Activated CD4-positive, alpha-beta T cell treated with anti-CD3 and anti-CD28 coated beads for 48 hours (primary cell): ENCODE results near the gene GPM6B.
"Not testable (repeated sequence)": the region's sequence is repeated elsewhere in the genome, so short reads cannot be mapped to it uniquely, and the experiment has no call there.

Experiments
- DNase-seq: peaks from one replicate; pipeline ENCODE4 v3.0.0-alpha.2; 2020

GPM6B gene

GRCh38 chrX:13763489-13763888 is 53.4 kb downstream of the GPM6B start:
- no peak for DNase-seq

DNA sequence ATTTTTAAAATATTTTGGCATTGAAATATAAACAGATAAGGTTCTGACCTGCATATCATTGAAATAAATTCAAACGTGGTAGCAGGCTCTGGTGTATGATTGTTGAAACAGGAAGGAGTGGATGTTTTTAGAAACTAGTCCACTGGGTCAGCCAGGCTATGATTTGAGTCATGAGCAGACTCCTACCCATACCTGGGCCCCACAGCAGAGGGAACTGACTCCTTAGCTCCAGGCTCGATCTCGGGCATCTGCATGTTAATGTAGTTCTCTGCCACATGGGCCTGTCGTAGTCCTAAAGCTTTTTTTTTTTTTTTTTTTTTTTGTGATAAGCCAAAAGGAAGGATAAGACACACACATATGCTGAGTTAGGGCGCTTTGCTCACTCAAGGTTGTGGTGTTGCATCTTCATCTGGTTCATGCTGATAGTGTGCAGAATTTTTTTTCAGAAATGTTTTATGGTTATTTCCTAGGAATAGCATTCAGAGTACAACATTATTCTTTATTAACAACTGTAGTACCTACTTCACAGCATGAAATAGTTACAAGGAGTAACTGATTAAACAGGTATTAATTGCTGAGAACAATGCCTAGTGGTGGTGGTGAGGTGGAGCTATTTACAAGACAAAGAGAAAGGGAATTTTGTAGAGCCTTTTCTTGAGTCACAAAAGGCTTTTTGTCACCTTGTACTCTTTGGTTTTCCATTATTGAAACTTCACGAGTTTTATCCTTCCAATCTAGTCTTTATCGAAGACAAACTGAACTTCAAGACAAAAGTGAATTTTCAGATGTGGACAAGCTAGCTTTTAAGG is 55.1 kb downstream of the GPM6B start:
- DNase-seq, result no peak

DNA sequence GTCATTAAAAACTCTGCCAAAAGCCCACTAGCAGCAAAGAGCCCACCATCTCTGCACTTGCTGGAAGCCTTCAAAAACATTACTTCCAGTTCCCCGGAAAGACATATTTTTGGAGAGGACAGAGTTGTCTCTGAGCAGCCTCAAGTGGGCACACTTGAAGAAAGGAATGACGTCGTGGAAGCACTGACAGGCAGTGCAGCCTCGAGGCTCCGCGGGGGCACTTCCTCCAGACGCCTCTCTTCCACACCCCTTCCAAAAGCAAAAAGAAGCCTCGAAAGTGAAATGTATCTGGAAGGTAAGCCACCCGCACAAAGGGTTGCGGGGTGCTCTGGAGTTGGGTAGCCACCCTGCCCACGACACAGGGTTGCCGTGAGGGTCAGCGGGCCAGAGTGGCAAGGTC is 56.5 kb downstream of the GPM6B start:
- no peak for DNase-seq

DNA sequence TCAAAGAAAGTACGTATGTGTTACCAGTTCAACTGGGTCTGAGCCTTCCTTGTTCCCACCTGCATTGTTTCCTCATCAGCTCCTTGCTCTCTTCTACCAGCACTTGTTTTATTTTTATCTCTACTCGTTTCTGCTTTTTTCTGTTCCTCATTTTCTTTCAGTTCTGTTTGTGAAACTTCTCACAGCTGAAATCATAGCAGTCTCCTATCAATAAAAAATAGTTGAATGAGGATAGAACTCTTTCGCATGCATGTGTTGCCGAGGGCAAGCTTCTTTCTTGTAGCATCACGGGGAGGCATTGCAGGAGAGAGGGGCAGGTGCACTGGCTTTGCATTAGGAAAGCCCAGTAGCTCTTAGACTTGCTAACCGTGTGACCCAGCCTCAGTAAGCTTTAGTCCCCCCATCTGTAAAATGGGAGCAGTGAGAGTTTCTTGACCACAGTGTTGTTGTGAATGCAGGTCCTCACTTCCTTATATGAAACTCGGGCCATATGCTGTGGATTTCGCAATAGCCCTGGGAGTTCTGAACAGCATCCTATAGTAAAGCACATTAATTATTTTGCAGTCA is 57.7 kb downstream of the GPM6B start:
- DNase-seq, result no peak

DNA sequence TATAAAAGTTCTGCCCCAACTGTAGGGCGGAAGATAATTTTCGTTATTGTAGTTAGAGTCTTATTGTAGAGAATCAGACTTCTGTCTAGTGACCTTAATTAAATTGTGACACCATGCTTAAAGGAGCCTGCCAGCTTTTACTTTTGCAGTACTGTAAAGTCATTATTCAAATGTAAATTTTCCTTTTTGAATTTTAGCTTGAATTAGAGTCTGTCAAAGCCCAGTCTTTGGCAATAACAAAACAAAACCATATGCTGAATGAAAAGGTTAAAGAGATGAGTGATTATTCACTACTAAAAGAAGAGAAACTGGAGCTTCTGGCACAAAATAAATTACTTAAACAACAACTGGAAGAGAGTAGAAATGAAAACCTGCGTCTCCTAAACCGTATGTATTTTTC is 60.5 kb downstream of the GPM6B start:
- no peak for DNase-seq

GRCh38 chrX:13755254-13755653 is 61.6 kb downstream of the GPM6B start:
- DNase-seq, result no peak

GRCh38 chrX:13754765-13755164 is 62.1 kb downstream of the GPM6B start:
- no peak for DNase-seq

DNA sequence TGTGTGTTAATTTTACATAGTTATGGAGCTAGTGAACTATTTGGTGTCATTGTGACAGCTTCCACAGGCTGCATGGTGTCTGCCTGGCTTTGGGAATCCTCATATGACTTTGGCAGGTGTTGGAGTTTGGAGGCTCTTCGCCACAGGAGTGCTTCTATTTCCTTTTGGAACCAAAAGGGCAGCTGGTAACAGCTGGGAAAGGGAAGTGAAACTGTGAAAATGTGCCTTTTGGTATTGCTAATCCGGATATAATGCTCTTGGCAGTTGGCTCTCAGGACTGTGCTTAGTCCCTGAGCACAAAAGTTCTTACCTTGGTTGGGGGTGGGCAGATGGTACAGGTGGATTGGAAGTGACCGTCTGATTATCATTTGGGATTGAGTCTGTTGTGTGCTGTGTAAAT is 64.2 kb downstream of the GPM6B start:
- DNase-seq, result no peak

- no peak for DNase-seq
These were observed 64.8 kb downstream of the GPM6B start for GRCh38 chrX:13752141-13752540.

DNA sequence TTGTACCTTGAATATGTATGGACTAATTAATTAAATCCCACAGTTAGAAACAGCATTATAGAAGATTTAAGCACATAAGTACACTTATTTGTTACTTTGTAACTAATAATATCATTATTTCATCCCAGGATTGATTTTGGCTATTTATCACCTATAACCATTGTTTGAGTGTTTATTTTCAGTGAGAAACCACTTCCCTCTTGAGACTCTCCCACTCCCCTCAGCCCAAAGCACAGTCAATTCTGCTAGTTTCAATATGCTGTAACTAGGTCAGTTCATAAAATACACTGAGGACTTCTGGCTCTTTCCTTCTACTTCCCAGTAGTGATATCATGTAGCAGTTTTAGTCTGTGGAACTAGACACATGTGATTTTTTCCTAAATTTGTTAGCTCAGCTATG is 66.1 kb downstream of the GPM6B start:
- no peak for DNase-seq

GRCh38 chrX:13750204-13750603 is 66.7 kb downstream of the GPM6B start:
- no peak for DNase-seq

GRCh38 chrX:13748486-13748885 is 68.4 kb downstream of the GPM6B start:
- DNase-seq, result no peak

DNA sequence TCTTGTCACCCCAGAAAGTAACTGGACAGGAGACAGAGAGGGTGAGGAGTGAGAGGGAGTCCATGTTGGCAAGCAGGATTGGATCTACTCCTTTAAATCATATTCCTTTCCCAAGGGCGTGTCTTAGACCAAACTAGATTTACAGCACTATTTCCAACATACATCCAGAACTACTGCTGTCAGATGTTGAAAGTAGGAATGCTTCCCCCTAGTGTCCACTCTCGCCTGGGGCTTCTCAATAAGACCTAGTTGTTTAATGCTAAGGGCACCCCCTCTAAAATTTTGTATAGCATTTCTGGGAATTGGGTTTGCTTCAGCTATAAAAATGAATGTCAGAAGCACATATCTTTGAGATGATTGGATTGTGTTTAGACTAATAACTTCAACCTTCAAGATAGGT is 69.1 kb downstream of the GPM6B start:
- peak; percentile 20 for DNase-seq

- DNase-seq, result peak; percentile 59
These were observed 74.3 kb downstream of the GPM6B start for GRCh38 chrX:13742397-13743176.

DNA sequence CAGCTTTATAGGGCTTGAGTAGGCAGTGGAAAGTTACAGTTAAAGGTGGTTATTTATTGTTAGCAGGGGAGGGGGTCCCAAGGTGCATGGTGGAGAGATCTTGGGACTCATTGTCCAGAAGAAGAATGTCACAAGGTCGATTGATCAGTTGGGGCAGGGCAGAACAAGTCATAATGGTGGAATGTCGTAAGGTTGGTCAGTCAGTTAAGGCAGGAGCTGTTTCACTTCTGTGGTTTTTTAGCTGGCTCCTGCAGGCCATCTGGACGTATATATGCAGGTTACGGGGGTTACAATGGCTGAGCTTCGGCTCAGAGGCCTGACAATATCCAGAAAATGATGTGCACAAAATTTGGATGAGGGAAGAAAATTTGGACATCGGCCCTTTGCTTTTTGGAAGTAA is 75.2 kb downstream of the GPM6B start:
- DNase-seq, result no peak

DNA sequence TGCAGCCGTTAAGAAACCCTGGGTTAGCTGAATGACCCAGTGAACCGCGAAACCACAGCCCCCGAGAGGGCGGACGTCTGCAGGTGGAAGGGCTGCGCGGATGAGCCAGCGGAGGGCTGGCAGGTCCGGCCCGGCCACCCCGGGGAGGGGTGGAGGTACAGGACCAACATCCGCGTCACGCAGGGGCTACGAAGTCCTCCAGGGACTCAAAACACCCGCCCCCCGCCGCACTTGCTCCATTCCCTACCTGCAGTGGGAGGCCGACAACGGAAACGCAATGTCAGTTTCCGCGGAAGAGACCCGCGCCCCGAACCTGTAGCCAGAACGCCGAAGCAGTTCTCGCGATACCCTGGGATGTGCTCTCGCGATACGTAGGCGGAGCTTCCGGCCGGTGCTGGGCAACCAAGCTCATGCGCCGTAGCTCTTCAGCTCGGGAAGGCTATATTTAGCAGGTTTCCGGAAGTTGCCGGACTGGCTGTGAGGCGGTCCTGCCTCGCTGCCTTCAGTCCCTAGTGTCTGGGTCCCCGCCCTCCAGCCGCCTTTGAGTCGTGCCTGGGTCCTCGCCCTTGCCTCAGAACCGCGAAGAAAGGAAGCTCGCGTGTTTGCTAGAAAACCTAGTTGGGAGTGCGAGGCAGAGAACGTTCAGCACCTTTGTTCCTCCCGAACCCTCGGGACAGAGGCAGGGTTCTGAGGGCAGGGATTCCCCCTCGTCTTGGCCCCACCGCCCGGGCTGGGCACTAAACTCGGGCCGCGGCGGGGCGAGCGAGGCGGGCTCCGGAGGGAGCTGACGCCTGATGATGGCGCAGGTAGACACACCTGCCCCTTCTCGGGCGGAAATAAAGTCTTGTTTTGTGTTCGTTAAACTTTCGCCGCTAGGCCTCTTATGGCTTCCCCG is 82.4 kb downstream of the GPM6B start, which contains the start of the genes OFD1 and TRAPPC2:
TSS of gene OFD1 (plus strand) at position 471 of the 895 bp plus-strand sequence. CDS start at position 795, 324 bp downstream.
TSS of gene TRAPPC2 (minus strand) at position 343 of the 895 bp plus-strand sequence. CDS start 14,657 bp downstream, outside the sequence.
- DNase-seq, result peak; percentile 90

DNA sequence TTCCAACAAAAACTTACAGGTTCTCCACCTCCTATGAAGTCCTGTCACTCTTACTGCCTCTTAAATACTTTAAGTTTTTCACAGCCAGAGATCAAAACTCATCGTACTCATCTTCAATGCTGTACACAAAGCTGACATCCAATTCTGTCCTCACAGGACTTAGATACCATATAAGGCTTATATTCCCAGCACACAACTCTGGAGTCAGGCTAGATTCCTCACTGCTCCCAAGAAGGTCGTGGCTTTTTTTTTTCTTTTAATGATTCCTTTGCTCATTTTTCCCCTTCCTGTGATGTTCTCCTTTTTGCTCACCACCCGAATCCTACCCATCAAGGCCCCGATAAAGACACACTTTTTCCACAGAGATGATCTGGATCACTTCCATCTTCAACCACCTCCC is 83.4 kb downstream of the GPM6B start:
- DNase-seq, result no peak

GRCh38 chrX:13732246-13733067 is 84.4 kb downstream of the GPM6B start:
- no peak for DNase-seq

DNA sequence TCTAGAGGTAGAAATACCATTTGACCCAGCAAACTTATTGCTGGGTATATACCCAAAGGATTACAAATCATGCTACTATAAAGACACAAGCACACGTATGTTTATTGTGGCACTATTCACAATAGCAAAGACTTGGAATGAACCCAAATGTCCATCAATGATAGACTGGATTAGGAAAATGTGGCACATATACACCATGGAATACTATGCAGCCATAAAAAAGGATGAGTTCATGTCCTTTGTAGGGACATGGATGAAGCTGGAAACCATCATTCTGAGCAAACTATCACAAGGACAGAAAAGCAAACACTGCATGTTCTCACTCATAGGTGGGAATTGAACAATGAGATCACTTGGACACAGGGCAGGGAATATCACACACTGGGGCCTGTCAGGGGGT is 86.4 kb downstream of the GPM6B start:
- not testable (repeated sequence) for DNase-seq

- DNase-seq, result not testable (repeated sequence)
These were observed 90.3 kb downstream of the GPM6B start for GRCh38 chrX:13726583-13726982.

DNA sequence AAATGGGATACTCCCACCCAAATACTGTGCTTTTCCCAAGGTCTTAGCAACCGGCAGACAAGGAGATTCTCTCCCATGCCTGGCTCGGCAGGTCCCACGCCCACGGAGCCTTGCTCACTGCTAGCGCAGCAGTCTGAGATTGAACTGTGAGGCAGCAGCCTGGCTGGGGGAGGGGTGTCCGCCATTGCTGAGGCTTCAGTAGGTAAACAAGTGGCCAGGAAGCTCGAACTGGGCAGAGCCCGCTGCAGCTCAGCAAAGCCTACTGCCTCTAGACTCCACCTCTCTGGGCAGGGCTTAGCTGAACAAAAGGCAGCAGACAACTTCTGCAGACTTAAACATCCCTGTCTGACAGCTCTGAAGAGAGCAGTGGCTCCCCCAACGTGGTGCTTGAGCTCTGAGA is 92.0 kb downstream of the GPM6B start:
- peak; percentile 56 for DNase-seq
